GM10266 (cell line): ENCODE measurements around the gene CAMK1D.
"Not testable (repeated sequence)": the region's sequence is repeated elsewhere in the genome, so short reads cannot be mapped to it uniquely, and the experiment has no call there.

Source experiments
- DNase-seq: peaks from one replicate; pipeline ENCODE4 v3.0.0; 2012; ENCODE audit errors: extremely low spot score
- TF ChIP-seq, protein P1 (sequence below): IDR thresholded peaks from 2 replicates; pipeline ENCODE4 v1.5.1; 2012; ENCODE audit warnings: mild to moderate bottlenecking, low read depth; ENCODE audit not compliant: control insufficient read depth, insufficient read depth; ENCODE audit errors: missing control alignments

CAMK1D gene

DNA sequence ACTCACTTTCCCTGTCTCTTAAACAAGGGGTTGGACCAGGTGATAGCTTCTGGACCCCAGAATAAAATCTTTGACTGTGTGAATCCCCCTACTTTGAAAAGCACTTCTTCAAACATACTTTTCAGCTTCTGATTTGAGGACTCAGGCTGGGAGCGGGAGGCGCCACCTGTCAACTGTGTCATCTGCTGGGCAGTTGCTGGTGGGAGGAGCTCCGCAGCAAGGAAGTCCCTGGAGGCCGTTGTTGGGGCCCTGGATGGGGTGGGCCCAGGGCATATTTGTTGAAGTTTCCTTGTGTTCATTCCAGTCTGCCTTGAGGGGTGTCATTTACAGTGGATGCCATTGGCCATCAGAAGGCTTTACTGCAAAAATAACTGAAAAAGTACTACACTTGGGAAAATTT lies 454.4 kb downstream of the CAMK1D start:
- TF ChIP-seq, protein P1, sequence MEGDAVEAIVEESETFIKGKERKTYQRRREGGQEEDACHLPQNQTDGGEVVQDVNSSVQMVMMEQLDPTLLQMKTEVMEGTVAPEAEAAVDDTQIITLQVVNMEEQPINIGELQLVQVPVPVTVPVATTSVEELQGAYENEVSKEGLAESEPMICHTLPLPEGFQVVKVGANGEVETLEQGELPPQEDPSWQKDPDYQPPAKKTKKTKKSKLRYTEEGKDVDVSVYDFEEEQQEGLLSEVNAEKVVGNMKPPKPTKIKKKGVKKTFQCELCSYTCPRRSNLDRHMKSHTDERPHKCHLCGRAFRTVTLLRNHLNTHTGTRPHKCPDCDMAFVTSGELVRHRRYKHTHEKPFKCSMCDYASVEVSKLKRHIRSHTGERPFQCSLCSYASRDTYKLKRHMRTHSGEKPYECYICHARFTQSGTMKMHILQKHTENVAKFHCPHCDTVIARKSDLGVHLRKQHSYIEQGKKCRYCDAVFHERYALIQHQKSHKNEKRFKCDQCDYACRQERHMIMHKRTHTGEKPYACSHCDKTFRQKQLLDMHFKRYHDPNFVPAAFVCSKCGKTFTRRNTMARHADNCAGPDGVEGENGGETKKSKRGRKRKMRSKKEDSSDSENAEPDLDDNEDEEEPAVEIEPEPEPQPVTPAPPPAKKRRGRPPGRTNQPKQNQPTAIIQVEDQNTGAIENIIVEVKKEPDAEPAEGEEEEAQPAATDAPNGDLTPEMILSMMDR: no peak
- no peak for DNase-seq

DNA sequence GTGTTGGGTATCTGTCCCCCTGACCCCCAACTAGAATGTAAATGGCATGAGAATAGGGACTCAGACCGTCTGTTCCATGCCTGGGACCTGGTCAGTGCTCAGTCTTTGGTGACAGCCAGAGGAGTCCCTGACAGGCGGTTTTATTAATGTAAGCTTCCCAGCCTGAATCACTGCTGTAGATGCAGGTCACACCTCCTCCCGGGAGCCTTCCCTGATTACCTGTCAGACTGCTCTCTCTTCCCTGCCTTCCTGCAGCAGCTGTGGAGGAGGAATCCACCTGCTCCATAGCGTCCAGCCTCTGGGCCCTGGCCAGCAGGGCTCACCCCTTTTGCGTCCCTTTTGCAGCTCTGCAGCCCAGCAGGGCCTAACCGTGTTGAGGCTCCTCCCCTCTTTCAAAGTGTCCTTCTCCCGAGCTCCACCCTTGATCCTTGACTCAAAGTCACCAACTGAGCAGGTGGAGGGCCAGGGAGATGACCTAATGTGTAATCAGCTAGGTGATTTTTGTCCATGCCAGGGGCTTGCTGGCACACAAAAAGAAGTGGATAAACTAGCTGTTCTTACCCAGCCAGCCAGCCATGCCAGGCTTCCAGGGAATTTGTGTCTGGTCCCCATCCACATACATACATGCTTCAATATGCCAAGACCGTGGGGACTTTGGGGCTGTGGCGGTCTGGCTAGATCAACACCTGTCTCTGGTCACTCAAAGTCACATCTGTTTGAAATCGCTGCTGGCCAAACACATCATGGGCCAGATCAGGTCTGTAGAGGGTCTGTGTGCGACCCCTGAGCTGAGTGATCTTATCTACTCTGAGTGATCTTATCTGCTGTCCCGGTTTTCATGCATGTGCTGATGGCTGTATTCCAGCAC lies 457.1 kb downstream of the CAMK1D start:
- DNase-seq: no peak
- TF ChIP-seq, protein P1: no peak

DNA sequence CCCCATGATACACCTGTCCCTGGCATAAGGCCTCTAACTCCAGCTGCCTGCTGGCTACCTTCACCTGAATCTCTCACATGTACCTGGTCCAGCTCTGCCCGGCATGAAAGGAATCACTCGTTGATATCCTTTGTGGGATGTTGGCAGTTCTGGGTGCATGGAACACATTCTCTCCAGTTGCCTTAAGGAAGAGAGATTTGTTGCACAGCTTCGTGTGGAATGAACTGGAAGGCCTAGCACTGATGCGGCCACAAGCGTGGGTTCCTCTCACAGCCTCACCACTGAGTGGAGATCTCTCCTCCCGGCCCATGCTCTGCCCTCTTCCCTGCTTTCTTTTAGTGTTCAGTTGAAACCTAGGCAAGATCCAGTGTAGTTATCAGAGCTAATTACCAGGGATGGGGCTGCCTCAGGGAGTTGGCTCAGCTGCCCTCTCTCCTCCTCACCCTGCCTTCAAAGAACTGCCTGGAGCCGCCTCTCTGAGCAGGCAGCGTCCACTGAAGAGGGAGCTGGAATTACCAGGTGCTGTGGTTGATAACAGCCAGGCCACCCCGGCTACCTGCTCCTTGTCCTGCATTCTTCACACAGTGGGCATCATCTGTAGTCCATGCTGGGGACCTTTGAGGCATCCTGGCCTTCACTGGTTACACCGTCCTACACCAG lies 457.9 kb downstream of the CAMK1D start:
- TF ChIP-seq, protein P1: no peak
- no peak for DNase-seq

GRCh38 chr10:12808014-12808613 lies 458.8 kb downstream of the CAMK1D start:
- TF ChIP-seq, protein P1: no peak
- DNase-seq: no peak

GRCh38 chr10:12810046-12810445 lies 460.7 kb downstream of the CAMK1D start:
- not testable (repeated sequence) for DNase-seq

DNA sequence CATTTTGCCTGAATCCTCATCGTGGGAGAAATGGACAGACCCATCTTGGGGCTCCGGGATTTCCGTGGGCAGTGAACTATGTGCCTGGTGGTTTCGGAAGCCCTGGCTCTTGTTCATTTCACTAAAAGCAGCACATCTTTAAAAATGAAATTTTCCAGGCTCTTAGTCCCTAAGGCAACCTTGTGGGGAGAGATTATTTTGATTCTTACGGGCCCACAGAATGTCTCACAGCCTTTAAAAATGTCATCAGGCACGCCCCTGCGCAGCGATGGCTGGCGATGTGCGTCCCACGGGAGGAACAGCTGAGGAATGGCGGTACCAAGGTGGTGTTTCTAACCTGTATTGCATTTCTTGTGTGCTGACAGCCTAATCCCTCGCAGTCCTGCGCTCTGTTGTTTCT lies 462.5 kb downstream of the CAMK1D start:
- TF ChIP-seq, protein P1: no peak

GRCh38 chr10:12812571-12812970 lies 463.2 kb downstream of the CAMK1D start:
- TF ChIP-seq, protein P1: no peak
- DNase-seq: no peak

More for the DNA sequence above, 462.5 kb downstream of the CAMK1D start:
- no peak for DNase-seq
